H1 (cell line): Measurements from ENCODE around the gene ERP44.

Source experiments
- BACH1 ChIP-seq: IDR thresholded peaks from 2 replicates; pipeline ENCODE4 v1.6.1; 2012; ENCODE audit warnings: low read length, improper control_type of control experiment
- CBX5 ChIP-seq: fragments of 300-800, 300-1000 bp; sonication (generic); IDR thresholded peaks from 2 replicates; pipeline ENCODE4 v1.7.1; 2016; ENCODE audit warnings: antibody characterized with exemption, low read length, low read depth
- POLR2A ChIP-seq, 2 experiments: IDR thresholded peaks; 1 replicate in 1 of 2; 2 replicates in 1 of 2; pipeline ENCODE4 v1.6.1; 2011; ENCODE audit warnings: low read depth in 2 of 2, low read length in 2 of 2, mild to moderate bottlenecking in 2 of 2; ENCODE audit errors: control extremely low read depth in 1 of 2
- TAF1 ChIP-seq: IDR thresholded peaks from 2 replicates; pipeline ENCODE4 v1.6.1; 2011; ENCODE audit warnings: mild to moderate bottlenecking, low read depth, low read length
- TBP ChIP-seq: IDR thresholded peaks from 2 replicates; pipeline ENCODE4 v1.6.1; 2011; ENCODE audit warnings: low read depth, low read length, improper control_type of control experiment
- TF ChIP-seq, protein P1 (sequence below), 3 experiments: IDR thresholded peaks; 1 replicate in 2 of 3; 2 replicates in 1 of 3; pipeline versions ENCODE4 v1.5.1 to v1.6.1; 2011; ENCODE audit warnings: low read length in 3 of 3, mild to moderate bottlenecking in 3 of 3, inconsistent platforms in 2 of 3, low read depth in 1 of 3, moderate library complexity in 1 of 3; ENCODE audit not compliant: insufficient read depth in 1 of 3; ENCODE audit errors: control extremely low read depth in 1 of 3
- TF ChIP-seq, protein P2 (sequence below): IDR thresholded peaks from 2 replicates; pipeline ENCODE4 v1.6.1; 2011; ENCODE audit warnings: low read length, improper control_type of control experiment

DNA sequence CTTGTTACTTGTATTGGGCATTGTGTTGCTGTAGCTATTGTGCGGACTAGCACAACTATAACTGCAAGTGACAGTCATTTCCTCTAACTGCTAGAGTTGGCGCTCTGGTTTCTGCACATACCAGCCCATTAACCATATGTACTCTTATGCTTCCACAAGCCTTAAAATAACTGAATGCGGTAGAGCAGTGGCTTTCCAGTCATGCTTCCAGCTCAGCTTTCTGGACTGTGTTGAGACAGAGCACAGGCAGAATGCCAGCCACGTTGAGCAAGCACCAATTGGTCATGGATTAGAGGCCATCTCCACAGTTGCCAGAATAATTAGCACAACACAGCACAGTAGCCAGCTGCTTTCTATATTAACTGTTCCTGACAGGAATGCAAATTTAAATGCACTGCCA is 12.4 kb upstream of the ERP44 start:
- TF ChIP-seq POLR2A (IDR thresholded peaks at IDR 0.05; ENCODE audit: control extremely low read depth in 1 of 2, low read depth in 2 of 2, low read length in 2 of 2) (no peak), TAF1 (no peak), CBX5 (no peak), TBP (no peak), BACH1 (no peak)
- TF ChIP-seq, protein P1, sequence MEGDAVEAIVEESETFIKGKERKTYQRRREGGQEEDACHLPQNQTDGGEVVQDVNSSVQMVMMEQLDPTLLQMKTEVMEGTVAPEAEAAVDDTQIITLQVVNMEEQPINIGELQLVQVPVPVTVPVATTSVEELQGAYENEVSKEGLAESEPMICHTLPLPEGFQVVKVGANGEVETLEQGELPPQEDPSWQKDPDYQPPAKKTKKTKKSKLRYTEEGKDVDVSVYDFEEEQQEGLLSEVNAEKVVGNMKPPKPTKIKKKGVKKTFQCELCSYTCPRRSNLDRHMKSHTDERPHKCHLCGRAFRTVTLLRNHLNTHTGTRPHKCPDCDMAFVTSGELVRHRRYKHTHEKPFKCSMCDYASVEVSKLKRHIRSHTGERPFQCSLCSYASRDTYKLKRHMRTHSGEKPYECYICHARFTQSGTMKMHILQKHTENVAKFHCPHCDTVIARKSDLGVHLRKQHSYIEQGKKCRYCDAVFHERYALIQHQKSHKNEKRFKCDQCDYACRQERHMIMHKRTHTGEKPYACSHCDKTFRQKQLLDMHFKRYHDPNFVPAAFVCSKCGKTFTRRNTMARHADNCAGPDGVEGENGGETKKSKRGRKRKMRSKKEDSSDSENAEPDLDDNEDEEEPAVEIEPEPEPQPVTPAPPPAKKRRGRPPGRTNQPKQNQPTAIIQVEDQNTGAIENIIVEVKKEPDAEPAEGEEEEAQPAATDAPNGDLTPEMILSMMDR (IDR thresholded peaks at IDR 0.05; ENCODE audit: control extremely low read depth in 1 of 3, insufficient read depth in 1 of 3, low read depth in 1 of 3, low read length in 3 of 3), result no peak
- TF ChIP-seq, protein P2, sequence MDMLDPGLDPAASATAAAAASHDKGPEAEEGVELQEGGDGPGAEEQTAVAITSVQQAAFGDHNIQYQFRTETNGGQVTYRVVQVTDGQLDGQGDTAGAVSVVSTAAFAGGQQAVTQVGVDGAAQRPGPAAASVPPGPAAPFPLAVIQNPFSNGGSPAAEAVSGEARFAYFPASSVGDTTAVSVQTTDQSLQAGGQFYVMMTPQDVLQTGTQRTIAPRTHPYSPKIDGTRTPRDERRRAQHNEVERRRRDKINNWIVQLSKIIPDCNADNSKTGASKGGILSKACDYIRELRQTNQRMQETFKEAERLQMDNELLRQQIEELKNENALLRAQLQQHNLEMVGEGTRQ, result no peak
